GM23338 (cell line): Measurements from ENCODE around the gene TPD52L2. TPM values are rescaled to one million over a fixed set of nuclear protein-coding genes. Genes with fewer than 3 reads are reported as not detected.

Experiments used
- ATAC-seq: fragments of 200-7000 bp; cut with Tn5 transposase; 3 replicates; pipeline ENCODE4 v1.9.1; 2020
- DNase-seq: peaks from one replicate; pipeline ENCODE4 v3.0.0-alpha.2; 2015; ENCODE audit warnings: low spot score
- H2AFZ ChIP-seq: fragments of 200-600 bp; sonication (generic); 2 replicates; pipeline ENCODE4 v1.8.0; 2016; ENCODE audit warnings: antibody characterized with exemption, mild to moderate bottlenecking, moderate library complexity
- H3F3A ChIP-seq: fragments of 200-600 bp; sonication (generic); replicated peaks from 2 replicates; pipeline ENCODE4 v1.8.0; 2017; ENCODE audit warnings: antibody characterized with exemption, mixed run types, low read depth
- H3K27ac ChIP-seq: fragments of 200-600 bp; sonication (generic); 2 replicates; pipeline ENCODE4 v1.6.1; 2016; ENCODE audit warnings: low read depth
- H3K27me3 ChIP-seq: fragments of 200-600 bp; sonication (generic); 2 replicates; pipeline ENCODE4 v1.8.0; 2016; ENCODE audit warnings: mild to moderate bottlenecking, mixed run types, moderate library complexity; ENCODE audit not compliant: insufficient read depth
- H3K36me3 ChIP-seq: fragments of 200-600 bp; sonication (generic); 2 replicates; pipeline ENCODE4 v1.8.0; 2016; ENCODE audit warnings: mild to moderate bottlenecking; ENCODE audit not compliant: insufficient read depth
- H3K4me1 ChIP-seq: fragments of 200-600 bp; sonication (generic); 2 replicates; pipeline ENCODE4 v1.8.0; 2016; ENCODE audit warnings: mild to moderate bottlenecking, moderate library complexity; ENCODE audit not compliant: insufficient read depth
- H3K4me2 ChIP-seq: fragments of 200-600 bp; sonication (generic); 2 replicates; pipeline ENCODE4 v1.7.1; 2017; ENCODE audit warnings: mixed run types
- H3K4me3 ChIP-seq: fragments of 200-600 bp; sonication (generic); 2 replicates; pipeline ENCODE4 v1.6.1; 2016; ENCODE audit warnings: mixed run types
- H3K79me2 ChIP-seq: fragments of 200-600 bp; sonication (generic); replicated peaks from 2 replicates; pipeline ENCODE4 v1.8.0; 2017; ENCODE audit warnings: mild to moderate bottlenecking; ENCODE audit not compliant: insufficient read depth
- H3K9me2 ChIP-seq: fragments of 200-600 bp; sonication (generic); 2 replicates; pipeline ENCODE4 v1.8.0; 2017; ENCODE audit not compliant: insufficient read depth
- H4K20me1 ChIP-seq: fragments of 200-600 bp; sonication (generic); replicated peaks from 2 replicates; pipeline ENCODE4 v1.8.0; 2017; ENCODE audit warnings: mild to moderate bottlenecking; ENCODE audit not compliant: insufficient read depth
- H3K27ac Mint-ChIP-seq: 2 replicates; pipeline ENCODE4 v1.8.0; 2020; ENCODE audit warnings: inconsistent platforms, mild to moderate bottlenecking, moderate library complexity, mixed read lengths
- H3K27me3 Mint-ChIP-seq: 3 replicates; pipeline ENCODE4 v1.8.0; 2022; ENCODE audit warnings: low read depth, mild to moderate bottlenecking, moderate library complexity, mixed read lengths, inconsistent platforms; ENCODE audit not compliant: insufficient read depth, poor library complexity
- H3K36me3 Mint-ChIP-seq: 3 replicates; pipeline ENCODE4 v1.8.0; 2021; ENCODE audit warnings: low read depth, mild to moderate bottlenecking, inconsistent platforms, moderate library complexity, mixed read lengths
- H3K4me1 Mint-ChIP-seq: 3 replicates; pipeline ENCODE4 v1.8.0; 2020; ENCODE audit warnings: mild to moderate bottlenecking, inconsistent platforms, mixed read lengths
- H3K4me3 Mint-ChIP-seq: 3 replicates; pipeline ENCODE4 v1.8.0; 2021; ENCODE audit warnings: moderate library complexity, mild to moderate bottlenecking, inconsistent platforms, mixed read lengths
- H3K9me3 Mint-ChIP-seq: 3 replicates; pipeline ENCODE4 v1.8.0; 2020; ENCODE audit warnings: moderate library complexity, mild to moderate bottlenecking, inconsistent platforms, mixed read lengths
- CREB1 ChIP-seq: fragments of 250-450 bp; sonication (Bioruptor Pico); IDR thresholded peaks from 2 replicates; pipeline ENCODE4 v1.5.0; 2020; ENCODE audit warnings: low read depth, mild to moderate bottlenecking, moderate library complexity
- JUNB ChIP-seq: IDR thresholded peaks from one replicate; pipeline ENCODE4 v1.6.1; 2016; ENCODE audit warnings: antibody characterized with exemption; ENCODE audit not compliant: unreplicated experiment
- POLR2AphosphoS5 ChIP-seq: IDR thresholded peaks from 2 replicates; pipeline ENCODE4 v1.6.1; 2016; ENCODE audit warnings: antibody characterized with exemption, low read depth
- polyA plus RNA-seq: library from polyadenylated mRNA; unstranded; fragments of >200 nt; fragmentation: Nextera tagmentation; extraction: Ambion mirVana; gene quantifications from 2 replicates; pipeline ENCODE4 v1.2.1, GENCODE V29; 2016
- total RNA-seq: library from RNA; depleted of rRNA; stranded (reverse); fragments of >200 nt; shearing (Covaris generic); gene quantifications from 2 replicates; pipeline ENCODE4 v1.2.3, GENCODE V29; 2014
- TF ChIP-seq, protein P1 (sequence below): IDR thresholded peaks from 2 replicates; pipeline ENCODE4 v1.6.1; 2016; ENCODE audit warnings: antibody characterized with exemption
- TF ChIP-seq, protein P2 (sequence below): fragments of 250-450 bp; sonication (Bioruptor Pico); IDR thresholded peaks from 2 replicates; pipeline ENCODE4 v1.5.0; 2020; ENCODE audit warnings: mild to moderate bottlenecking, moderate library complexity

The TPD52L2 gene
- total and polyA plus RNA-seq, 2 experiments from 2014 or later, result 40.2 to 103 TPM

DNA sequence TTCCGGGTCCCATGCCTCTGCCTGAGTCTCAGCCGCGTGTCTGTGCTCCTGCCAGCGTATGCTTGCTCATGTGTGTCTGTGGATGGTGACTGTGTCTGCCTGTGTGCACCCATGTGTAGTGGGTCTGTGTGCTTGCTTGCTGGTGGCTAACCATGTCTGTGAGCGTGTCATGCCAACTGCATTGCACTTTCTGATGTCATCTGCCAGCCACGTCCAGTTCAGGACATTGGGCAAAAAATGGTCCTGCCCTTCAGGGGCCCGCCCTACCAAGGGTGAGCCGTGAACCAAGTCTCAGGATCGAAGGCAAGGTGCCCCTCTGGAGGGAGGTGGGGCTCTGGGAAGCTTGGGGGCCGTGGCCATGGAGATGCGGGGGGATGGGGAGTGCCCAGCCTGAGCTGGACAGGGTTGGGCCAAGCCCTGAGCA lies 24.7 kb upstream of the TPD52L2 start:
- Mint-ChIP-seq H3K27ac (no peak overlapping the region), H3K27me3 (peaks cover 13% of the 10 kb centered on the region), H3K4me1 (peaks cover 21% of the 10 kb centered on the region), H3K9me3 (no peaks in the 10 kb centered on the region), H3K36me3 (no peaks in the 10 kb centered on the region), H3K4me3 (no peak overlapping the region)
- H3K4me2 ChIP-seq, result no peak overlapping the region
- no peak overlapping the region for H3K4me3 ChIP-seq
- no peaks in the 10 kb centered on the region for H3K36me3 ChIP-seq
- H2AFZ ChIP-seq, result 0 out of 2 replicates have a peak overlapping the region, but pooled peaks have one; percentile 43
- H3K79me2 ChIP-seq, result no peaks in the 10 kb centered on the region
- ATAC-seq (no peak), DNase-seq (no peak)
- TF ChIP-seq, protein P1, sequence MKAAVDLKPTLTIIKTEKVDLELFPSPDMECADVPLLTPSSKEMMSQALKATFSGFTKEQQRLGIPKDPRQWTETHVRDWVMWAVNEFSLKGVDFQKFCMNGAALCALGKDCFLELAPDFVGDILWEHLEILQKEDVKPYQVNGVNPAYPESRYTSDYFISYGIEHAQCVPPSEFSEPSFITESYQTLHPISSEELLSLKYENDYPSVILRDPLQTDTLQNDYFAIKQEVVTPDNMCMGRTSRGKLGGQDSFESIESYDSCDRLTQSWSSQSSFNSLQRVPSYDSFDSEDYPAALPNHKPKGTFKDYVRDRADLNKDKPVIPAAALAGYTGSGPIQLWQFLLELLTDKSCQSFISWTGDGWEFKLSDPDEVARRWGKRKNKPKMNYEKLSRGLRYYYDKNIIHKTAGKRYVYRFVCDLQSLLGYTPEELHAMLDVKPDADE, result no peak
- TF ChIP-seq POLR2AphosphoS5 (no peak), JUNB (no peak), CREB1 (CRISPR knock-in tag) (no peak)
- TF ChIP-seq, protein P2, sequence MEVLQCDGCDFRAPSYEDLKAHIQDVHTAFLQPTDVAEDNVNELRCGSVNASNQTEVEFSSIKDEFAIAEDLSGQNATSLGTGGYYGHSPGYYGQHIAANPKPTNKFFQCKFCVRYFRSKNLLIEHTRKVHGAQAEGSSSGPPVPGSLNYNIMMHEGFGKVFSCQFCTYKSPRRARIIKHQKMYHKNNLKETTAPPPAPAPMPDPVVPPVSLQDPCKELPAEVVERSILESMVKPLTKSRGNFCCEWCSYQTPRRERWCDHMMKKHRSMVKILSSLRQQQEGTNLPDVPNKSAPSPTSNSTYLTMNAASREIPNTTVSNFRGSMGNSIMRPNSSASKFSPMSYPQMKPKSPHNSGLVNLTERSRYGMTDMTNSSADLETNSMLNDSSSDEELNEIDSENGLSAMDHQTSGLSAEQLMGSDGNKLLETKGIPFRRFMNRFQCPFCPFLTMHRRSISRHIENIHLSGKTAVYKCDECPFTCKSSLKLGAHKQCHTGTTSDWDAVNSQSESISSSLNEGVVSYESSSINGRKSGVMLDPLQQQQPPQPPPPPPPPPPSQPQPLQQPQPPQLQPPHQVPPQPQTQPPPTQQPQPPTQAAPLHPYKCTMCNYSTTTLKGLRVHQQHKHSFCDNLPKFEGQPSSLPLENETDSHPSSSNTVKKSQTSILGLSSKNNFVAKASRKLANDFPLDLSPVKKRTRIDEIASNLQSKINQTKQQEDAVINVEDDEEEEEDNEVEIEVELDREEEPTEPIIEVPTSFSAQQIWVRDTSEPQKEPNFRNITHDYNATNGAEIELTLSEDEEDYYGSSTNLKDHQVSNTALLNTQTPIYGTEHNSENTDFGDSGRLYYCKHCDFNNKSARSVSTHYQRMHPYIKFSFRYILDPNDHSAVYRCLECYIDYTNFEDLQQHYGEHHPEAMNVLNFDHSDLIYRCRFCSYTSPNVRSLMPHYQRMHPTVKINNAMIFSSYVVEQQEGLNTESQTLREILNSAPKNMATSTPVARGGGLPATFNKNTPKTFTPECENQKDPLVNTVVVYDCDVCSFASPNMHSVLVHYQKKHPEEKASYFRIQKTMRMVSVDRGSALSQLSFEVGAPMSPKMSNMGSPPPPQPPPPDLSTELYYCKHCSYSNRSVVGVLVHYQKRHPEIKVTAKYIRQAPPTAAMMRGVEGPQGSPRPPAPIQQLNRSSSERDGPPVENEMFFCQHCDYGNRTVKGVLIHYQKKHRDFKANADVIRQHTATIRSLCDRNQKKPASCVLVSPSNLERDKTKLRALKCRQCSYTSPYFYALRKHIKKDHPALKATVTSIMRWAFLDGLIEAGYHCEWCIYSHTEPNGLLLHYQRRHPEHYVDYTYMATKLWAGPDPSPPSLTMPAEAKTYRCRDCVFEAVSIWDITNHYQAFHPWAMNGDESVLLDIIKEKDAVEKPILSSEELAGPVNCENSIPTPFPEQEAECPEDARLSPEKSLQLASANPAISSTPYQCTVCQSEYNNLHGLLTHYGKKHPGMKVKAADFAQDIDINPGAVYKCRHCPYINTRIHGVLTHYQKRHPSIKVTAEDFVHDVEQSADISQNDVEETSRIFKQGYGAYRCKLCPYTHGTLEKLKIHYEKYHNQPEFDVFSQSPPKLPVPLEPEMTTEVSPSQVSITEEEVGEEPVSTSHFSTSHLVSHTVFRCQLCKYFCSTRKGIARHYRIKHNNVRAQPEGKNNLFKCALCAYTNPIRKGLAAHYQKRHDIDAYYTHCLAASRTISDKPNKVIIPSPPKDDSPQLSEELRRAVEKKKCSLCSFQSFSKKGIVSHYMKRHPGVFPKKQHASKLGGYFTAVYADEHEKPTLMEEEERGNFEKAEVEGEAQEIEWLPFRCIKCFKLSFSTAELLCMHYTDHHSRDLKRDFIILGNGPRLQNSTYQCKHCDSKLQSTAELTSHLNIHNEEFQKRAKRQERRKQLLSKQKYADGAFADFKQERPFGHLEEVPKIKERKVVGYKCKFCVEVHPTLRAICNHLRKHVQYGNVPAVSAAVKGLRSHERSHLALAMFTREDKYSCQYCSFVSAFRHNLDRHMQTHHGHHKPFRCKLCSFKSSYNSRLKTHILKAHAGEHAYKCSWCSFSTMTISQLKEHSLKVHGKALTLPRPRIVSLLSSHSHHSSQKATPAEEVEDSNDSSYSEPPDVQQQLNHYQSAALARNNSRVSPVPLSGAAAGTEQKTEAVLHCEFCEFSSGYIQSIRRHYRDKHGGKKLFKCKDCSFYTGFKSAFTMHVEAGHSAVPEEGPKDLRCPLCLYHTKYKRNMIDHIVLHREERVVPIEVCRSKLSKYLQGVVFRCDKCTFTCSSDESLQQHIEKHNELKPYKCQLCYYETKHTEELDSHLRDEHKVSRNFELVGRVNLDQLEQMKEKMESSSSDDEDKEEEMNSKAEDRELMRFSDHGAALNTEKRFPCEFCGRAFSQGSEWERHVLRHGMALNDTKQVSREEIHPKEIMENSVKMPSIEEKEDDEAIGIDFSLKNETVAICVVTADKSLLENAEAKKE (CRISPR knock-in tag), result no peak
- 0 out of 2 replicates have a peak, but pooled peaks cover 8% of the 10 kb centered on the region for H3F3A ChIP-seq
- no peaks in the 10 kb centered on the region for H3K9me2 ChIP-seq
- no peaks in the 10 kb centered on the region for H3K27me3 ChIP-seq
- H3K27ac ChIP-seq, result no peak overlapping the region
- H4K20me1 ChIP-seq, result no peaks in the 10 kb centered on the region
- H3K4me1 ChIP-seq, result peaks cover 2% of the 10 kb centered on the region; the same call in 1 of the 2 replicates

DNA sequence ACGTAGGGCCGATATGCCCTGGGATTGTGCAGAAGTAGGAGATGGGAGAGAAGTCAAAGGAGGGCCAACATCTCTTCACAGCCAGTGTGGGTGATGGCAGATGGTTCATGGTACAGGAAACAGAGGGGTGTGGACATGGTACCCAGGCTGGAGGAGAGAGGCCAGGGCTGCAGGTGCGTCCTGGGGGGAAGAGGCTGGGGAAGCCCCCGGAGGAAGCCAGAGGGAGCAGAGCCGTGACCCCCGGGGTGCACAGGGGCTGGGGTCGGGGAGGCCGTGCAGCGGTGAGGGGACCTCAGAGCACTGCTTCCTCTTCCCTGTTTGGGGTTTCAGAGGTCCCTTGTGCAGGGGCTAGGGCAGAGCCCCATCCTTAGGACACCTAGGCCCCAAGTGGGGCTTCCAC lies 22.8 kb upstream of the TPD52L2 start:
- peaks cover 18% of the 10 kb centered on the region for H3K4me1 ChIP-seq
- H3K79me2 ChIP-seq, result no peaks in the 10 kb centered on the region
- H3K36me3 Mint-ChIP-seq, result no peaks in the 10 kb centered on the region
- H3K9me3 Mint-ChIP-seq, result no peaks in the 10 kb centered on the region
- ATAC-seq, result no peak
- H3K27me3 ChIP-seq, result no peaks in the 10 kb centered on the region
- H3K9me2 ChIP-seq, result no peaks in the 10 kb centered on the region
- H3K27ac ChIP-seq, result no peak overlapping the region
- no peaks in the 10 kb centered on the region for H4K20me1 ChIP-seq
- no peak overlapping the region for H3K27ac Mint-ChIP-seq
- H3K4me1 Mint-ChIP-seq, result peaks cover 23% of the 10 kb centered on the region
- peaks cover 16% of the 10 kb centered on the region for H3K27me3 Mint-ChIP-seq
- DNase-seq, result no peak
- H3K4me2 ChIP-seq, result no peak overlapping the region
- H3K36me3 ChIP-seq, result no peaks in the 10 kb centered on the region
- H3F3A ChIP-seq, result peaks cover 17% of the 10 kb centered on the region
- H3K4me3 ChIP-seq, result no peak overlapping the region
- no peak overlapping the region for H2AFZ ChIP-seq
- H3K4me3 Mint-ChIP-seq, result no peak overlapping the region
- TF ChIP-seq CREB1 (CRISPR knock-in tag), result no peak
- TF ChIP-seq, protein P1, result no peak
